ENCODE results near the gene ERCC1. TPM values are rescaled to one million over a fixed set of nuclear protein-coding genes. Genes with fewer than 3 reads are reported as not detected.

Gene ERCC1
- total RNA-seq, 1 donor from 2014 or later: 55.0 TPM

DNA sequence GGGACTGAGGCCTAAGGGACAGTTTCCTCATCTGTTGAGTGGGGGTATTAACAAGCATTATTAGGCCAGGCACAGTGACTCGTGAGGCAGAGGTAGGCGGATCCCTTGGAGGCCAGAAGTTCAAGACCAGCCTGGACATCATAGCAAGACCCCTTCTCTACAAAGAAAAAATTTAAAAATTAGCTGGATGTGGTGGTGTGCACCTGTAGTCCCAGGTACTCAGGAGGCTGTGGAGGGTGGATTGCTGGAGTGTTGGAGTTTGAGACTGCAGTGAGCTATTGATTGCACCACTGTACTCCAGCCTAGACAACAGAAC, 32.7 kb upstream of the ERCC1 start:
- no peak for FAIRE-seq
- no peak for DNase-seq (ENCODE audit: low spot score in 2 of 2)

DNA sequence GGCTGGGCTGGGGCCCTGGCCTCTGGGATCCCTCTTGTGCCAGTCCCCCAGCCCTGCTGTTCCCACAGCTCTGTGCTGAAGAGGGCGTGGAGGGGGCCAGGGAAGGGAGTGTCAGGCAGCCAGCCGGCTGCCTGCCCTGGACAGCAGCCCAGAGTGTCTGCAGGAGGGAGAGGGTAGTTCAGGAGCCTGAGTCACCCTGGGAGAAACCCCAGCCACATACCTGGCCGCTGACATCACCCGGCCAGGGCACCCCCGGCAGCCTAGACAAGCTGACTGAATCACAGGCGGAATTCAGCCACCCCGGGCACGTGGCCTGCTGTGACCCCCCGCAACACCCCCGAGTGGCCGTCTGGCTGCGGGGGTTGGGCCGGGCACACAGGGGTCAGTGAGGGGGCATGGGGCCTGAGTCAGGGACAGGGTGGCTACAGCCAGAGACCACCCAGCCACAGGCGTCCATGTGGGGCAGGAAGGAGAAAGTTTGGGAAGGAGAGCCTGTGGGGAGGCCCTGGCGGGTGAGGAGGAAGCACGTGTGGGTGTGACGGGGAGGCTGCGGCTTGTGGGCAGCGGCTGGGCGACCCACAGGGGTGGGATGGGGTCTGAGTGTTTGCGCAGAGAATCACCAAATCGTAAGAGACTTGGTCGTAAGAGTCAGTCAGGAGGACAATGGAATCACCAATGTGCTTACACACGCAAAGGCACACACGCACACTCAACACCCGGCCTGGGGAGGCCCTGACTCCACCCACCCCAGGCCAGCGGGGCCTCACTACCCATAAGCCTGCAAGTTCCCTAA, 32.2 kb upstream of the ERCC1 start:
- no peak for FAIRE-seq
- peak in 1 of 2 donors; percentile 69 for DNase-seq (ENCODE audit: low spot score in 2 of 2)

DNA sequence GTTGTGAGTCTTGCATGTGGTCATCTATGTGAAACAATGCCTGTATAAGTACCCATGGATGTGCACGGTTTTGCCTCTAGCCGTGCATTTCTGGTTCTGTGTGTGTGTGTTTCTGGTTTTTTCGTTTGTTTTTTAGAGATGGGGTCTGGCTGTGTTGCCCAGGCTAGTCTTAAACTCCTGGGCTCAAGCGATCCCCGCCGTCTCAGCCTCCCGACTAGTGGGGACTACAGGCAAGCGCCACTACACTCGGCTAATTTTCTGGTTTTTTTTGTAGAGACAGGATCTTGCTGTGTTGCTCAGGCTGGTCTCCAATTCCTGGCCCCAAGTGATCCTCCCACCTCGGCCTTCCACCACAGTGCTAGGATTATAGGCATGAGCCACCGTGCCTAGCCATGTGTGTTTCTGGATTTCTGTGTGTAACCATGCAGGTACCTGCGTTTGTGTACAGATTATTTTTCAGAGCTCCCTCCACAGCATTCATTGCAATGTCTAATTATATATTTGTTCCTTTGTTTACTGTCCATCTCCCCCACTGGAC, 28.2 kb upstream of the ERCC1 start:
- no peak for FAIRE-seq
- no peak for DNase-seq (ENCODE audit: low spot score in 2 of 2)

DNA sequence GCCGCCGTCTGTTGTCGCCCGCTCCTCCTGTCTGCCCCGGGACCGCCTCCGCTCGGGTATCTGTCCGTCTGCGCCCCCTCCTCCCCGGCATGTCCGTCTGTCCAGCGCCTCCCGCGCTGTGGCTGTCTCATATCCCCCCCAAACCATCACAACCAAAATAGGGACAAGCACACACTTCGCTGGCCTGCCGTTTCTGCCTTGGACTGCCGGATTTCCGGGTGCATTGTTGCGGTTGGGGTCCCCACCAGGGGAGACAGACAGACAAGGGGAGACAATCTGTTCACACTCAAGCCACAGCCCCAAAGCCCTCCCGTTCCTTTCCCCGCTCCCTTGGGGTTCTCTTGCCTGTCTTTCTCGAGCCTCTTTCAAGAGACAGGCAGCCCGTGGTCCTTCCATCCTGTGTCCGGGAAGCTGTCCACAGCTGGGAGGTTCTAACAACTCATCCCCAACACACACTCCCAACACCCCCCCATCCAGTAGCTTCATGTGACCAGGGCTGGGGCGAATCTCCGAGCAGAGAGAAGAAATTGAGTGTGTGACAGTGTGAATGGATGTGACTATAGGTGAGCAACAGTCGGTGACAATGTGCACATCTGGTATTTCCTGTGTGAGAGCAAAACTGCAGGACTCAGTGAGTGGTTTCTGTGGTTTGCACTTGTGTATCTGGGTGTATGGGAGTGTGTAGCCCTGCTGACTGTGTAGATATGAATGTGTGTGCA, 27.6 kb upstream of the ERCC1 start:
- FAIRE-seq (no peak), DNase-seq (ENCODE audit: low spot score in 2 of 2) (no peak)

DNA sequence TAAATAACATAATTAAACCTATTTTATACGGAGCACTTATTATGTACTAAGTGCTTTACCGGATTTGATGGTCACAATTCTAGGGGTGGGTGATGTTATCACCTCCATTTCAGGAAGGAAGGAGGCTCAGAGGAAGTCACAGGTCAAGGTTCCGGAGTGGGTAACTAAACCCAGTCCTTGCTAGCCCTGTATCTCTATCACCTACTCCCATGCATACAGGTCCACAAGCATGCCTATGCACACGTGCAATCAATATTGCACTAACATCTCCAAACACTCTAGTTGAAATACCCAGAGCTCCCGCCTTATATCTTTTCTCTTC, 26.3 kb upstream of the ERCC1 start:
- FAIRE-seq: no peak
- no peak for DNase-seq (ENCODE audit: low spot score in 2 of 2)

DNA sequence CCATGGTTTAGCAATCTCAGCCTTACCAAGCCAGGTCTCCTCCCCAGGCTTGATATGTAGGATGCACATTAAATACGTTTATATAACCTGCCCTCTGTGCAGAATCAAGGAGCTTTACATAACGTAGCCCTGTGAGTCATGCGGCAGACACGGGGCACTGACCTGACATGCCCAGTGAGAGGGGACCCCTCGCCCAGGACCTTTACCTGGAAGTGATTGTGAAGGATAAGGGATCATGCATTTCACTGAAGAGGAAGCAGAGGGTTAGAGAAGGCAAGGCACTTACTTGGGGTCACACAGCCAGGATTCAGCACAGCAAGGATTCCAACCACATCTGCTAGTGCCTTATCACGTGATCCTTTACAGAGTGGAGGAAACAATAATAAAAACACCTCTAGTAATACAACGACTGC, 25.2 kb upstream of the ERCC1 start:
- DNase-seq (ENCODE audit: low spot score in 2 of 2) (no peak), FAIRE-seq (no peak)

DNA sequence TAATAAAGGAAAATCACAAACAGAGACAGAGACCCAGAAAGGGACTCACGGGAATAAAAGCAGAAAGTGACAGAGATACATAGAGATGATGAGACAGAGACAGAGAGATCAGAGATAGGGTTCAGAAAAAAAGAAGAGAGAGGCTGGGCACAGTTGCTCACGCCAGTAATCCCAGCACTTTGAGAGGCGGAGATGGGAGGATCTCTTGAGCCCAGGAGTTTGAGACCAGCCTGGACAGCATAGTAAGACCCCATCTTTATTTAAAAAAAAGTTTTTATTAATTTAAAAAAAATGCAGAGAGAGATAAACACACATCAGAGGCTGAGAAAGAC, 24.7 kb upstream of the ERCC1 start:
- no peak for DNase-seq (ENCODE audit: low spot score in 2 of 2)
- no peak for FAIRE-seq

DNA sequence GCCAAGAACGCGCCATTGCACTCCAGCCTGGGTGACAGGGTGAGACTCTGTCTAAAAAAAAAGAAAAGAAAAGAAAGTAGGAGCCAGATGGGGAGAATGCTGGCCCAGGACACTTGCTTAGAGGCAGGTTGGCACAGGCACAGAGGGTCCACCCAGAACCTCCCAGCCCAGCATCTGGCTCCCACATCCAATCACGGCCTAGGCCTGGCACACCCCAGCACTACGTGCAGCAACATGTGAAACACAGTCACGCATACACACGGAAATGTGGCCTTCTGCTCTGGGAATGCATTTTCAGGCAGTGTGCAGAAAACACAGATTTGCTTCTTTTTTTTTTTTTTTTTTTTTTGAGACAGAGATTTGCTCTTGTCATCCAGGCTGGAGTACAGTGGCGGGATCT, 23.2 kb upstream of the ERCC1 start:
- FAIRE-seq (no peak), DNase-seq (ENCODE audit: low spot score in 2 of 2) (no peak)

DNA sequence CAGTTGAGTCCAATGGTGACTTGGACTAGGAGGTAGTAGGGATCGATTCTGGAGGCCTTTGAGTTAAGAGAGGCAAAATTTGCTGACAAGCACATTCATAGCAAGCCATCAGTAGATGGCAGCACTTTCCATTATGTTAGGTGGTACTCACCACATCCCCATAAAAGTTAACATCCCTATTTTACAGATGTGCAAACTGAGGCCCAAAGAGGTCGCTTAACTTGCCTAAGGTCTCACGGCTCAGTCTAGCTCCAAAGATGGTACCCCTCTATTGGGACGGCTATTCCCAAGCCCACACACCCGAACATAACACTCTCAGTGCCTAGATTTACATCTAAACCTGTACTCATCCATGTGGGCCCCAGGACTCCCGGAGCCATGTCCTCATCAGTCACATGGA, 22.6 kb upstream of the ERCC1 start:
- DNase-seq (ENCODE audit: low spot score in 2 of 2) (no peak), FAIRE-seq (no peak)

DNA sequence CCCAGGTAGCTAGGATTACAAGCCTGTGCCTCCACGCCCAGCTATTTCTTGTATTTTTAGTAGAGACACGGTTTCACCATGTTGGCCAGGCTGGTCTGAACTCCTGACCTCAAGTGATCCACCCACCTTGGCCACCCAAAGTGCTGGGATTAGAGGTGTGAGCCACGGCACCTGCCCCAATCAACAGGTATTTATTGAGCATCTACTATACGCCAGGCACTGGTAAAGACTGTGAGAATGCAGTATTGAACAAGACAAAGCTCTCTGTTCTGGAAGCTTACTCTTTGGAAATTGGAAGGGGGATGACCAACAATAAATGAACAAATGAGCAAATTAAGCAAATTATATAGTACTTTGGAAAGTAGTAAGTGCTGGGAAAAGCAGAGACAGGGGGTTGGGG, 21.4 kb upstream of the ERCC1 start:
- DNase-seq (ENCODE audit: low spot score in 2 of 2) (no peak), FAIRE-seq (no peak)

DNA sequence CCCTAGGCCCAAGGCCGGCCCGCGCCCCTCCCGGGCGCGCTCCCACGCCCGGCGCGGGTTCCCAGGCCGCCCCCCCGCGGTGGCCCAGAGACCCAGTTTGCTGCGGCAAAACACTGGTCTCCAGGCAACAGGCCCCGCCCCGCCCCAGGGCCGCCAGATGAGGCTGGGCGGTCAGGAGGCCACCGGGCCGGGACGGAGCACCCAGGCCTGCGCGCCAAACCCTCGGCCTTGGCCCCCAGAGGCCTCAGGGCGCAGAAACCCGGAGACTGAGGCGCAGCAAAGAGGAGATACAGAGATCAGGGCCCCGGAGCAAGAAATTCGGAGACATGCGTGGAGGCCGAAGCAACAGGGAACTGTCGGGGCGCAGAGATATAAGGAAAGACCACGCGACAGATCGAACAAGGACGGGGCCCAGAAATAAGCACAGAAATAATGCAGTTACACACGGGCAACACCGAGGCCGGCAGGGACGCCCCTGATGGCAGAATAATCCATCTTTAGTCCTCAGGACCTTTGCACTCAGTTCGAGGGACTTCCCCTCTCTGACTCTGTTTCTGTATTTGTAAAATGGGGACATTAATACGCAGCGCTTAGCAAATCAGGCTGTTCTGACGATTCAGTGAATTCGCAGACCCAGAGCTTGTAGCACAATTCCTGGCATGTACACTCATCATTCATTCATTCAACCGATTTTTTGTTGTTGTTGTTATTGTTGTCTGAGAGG, 20.8 kb upstream of the ERCC1 start:
- peak; percentile 90 to 93 for DNase-seq (ENCODE audit: low spot score in 2 of 2)
- FAIRE-seq: no peak

DNA sequence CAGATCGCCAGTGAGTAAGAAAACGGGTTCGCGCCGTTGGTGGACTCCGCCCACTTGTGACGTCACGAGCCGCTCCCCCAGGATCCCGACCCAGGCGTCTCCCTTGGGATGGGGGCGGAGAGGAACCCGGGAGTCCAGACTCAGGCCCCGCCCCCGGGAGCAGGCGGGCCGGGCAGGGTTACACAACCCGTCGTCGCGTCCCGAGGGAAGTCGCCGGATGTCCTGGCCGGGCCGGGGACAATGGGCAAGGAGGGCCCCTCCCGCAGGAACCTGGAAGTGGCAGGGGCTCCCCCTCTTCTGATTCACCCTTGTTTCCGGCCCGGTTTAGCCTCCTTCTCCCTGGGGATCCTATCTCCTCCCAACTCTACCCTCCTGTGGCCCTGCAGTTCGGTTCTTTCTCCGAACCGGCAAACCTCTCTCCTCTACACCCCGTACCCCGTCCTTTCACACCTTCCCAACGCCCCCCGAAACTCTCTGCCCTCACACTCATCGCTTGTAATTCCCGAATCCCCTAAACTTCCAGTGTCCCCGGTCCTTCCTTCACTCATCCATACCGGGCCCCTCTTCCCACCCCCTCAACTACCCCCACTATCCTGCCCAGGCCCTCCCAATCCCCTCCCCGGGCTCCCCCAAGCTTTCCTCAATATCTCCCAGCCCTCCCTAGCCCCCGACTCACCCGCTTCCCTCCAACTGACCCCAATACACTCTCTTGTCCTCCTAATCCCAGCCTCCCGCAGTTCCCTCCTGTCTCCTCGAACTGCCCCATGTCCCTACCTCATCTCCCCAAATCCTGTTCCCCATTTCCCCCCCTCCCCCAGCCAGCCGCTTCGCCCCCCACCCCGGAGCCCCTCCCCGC, 20.0 kb upstream of the ERCC1 start:
- no peak for FAIRE-seq
- peak; percentile 89 to 97 for DNase-seq (ENCODE audit: low spot score in 2 of 2)

DNA sequence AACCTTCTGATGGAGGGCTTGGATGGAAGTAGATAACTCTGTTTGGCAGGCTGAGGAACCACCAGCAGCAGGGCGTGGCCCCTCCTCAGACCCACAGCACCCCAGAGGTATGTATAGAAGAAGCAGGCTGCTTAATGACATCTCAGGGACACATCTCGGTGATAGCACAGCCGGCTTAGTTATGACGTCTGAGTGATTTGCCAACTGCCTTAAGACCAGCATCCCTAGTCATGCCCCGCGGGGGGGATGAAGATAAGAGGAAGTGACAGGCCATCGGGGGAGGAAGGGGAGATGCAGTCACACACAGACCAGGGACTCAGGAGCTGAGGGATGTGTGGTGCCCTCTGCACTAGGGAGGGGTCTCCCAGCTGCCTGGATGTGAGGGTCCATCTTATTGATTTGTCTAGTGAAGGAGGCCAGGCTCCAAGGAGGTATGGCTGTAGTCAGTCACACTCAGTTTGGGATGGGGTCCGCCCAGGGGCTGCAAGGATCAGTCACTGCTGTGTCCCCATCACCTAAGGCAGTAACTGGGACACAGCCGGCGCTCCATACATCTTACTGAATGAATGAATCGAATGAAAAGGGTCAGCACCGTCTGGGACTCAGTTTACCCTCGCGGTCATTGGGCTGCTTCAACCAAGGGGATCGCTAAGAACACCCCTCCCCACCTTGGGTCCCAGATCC, 19.2 kb upstream of the ERCC1 start:
- FAIRE-seq (no peak), DNase-seq (ENCODE audit: low spot score in 2 of 2) (no peak)

DNA sequence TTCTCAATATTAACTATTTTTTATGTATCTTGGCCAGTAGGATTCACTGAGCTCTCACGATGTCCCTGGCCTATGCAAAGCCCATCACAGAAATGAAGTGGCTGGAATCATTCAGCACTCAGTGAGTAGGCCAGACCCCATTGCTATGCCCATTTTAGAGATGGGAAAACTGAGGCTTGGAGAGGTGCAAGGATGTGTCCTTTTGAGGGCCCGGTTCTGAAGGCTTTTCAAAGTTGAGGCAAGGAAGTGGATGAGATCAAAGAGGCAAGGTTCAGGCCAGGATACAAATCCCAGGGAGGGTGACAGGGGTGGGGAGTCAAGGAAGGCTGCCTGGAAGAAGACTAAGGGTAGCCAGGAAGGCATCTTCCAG, 18.7 kb upstream of the ERCC1 start:
- FAIRE-seq (no peak), DNase-seq (ENCODE audit: low spot score in 2 of 2) (no peak)

DNA sequence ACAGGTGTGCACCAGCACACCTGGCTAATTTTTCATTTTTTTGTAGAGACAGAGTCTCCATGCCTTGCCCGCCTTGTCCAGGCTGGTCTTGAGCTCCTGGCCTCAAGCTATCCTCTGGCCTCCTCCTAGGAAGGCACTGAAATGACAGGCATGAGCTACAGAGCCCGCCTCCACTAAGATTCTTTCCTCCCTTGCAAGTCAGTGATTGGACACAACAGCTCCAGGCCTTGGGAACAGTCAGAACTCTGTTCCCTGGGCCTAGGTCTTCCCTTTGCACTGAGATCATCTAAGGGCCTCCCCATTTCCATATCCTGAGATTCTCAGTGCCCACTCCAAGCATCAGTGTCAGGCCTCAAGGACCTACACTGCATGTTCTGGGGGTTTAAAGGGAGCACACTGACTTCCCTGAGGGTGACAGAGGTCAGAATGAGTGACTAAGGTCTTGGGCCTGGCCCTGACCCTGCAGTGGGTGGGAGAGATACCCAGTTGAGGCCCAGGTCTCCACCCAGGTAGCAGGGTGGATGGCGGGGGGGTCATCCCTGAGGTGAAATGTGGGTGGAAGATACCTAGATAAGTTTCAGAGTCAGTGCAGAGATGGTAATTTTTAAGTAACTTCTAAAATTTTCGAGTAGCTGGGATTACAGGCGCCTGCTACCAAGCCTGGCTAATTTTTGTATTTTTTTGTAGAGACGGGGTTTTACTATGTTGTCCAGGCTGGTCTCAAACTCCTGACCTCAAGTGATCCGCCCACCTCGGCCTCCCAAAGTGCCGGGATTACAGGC, 17.3 kb upstream of the ERCC1 start:
- DNase-seq (ENCODE audit: low spot score in 2 of 2) (no peak), FAIRE-seq (no peak)

DNA sequence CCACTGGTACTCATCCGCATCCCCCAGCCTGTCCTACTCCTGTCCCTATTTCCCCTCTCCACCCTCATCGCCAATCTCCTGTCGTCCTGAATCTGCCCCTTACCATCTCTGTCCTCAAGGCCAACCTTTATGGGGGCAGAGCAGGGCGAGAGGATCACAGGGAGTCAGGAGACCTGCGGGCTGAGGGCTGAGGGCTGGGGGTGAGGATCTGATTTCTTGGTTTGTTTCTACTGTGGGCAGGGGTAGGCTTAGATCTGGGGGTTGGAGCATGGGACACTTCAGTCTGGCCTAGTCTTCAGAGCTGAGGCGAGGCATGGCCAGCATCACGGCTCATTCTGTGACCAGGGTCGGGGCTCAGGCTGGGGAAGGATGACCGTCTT, 16.5 kb upstream of the ERCC1 start:
- FAIRE-seq (no peak), DNase-seq (ENCODE audit: low spot score in 2 of 2) (no peak)

DNA sequence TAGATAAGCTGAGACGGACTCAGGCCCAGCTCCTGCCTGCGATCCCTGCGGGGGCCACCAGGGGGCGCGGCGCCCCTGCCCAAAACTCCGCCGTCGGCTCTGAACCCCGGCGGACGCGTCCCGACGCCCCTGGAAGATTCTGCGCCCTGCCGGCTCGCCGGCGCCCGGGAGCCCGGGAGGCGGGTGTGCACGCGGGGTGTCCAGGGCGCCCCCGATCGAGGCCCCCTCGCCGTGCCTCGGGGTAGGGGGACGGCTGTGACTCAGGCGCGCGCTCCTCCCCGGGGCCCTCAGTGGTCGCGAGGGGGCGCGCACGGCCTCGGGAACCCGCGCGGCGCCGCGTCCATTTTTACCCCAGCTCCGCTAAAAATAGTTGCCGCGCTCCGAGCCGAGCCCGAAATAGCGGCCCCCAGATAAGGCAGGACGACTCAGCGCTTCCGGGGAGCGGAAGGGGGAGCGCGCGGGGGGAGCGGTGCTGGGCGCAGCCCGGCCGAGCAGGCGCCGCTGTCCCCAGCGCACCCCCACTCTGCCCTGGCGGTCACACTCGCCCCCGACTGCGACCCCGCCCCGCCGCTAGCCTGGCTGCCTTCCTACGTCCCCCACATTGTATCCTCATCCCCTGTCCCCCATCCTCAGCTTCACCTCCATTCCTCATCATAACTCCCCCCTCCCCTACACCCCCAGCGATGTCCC, 16.0 kb upstream of the ERCC1 start:
- FAIRE-seq: no peak
- peak; percentile 82 to 86 for DNase-seq (ENCODE audit: low spot score in 2 of 2)

DNA sequence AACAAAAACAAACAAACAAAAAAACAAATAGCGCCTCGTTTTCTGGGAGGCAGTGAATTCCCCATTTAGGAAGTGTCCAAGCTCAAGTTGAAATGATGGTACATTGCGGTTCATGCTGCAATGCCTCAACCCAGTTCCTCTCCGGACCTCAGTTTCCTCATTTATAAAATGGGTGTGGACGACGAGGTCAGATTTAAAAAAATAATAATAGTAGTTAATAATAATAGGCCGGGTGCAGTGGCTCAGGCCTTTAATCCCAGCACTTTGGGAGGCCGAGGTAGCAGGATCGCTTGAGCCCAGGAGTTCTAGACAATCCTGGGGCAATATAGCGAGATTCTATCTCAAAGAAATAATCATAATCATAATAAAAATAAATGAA, 15.5 kb upstream of the ERCC1 start:
- DNase-seq (ENCODE audit: low spot score in 2 of 2) (no peak), FAIRE-seq (no peak)

DNA sequence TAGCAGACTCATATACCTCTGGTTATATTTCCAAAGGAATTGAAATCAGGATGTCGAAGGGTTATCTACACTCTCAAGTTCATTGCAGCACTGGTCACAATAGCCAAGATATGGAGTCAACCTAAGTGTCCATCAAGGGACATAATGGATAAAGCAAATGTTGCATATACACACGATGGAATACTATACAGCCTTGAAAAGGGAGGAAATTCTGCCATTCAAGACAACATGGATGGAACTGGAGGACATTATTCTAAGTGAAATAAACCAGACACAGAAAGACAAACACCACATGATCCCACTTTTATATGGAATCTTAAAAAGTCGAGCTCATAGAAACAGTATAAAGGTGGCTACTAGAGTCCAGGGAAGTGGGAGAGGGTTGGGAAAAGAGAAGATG, 13.6 kb upstream of the ERCC1 start:
- no peak for FAIRE-seq

More for the DNA sequence above, 13.6 kb upstream of the ERCC1 start:
- DNase-seq (ENCODE audit: low spot score in 2 of 2): no peak
